ENCODE data around the gene PDE4B.

The PDE4B gene

DNA sequence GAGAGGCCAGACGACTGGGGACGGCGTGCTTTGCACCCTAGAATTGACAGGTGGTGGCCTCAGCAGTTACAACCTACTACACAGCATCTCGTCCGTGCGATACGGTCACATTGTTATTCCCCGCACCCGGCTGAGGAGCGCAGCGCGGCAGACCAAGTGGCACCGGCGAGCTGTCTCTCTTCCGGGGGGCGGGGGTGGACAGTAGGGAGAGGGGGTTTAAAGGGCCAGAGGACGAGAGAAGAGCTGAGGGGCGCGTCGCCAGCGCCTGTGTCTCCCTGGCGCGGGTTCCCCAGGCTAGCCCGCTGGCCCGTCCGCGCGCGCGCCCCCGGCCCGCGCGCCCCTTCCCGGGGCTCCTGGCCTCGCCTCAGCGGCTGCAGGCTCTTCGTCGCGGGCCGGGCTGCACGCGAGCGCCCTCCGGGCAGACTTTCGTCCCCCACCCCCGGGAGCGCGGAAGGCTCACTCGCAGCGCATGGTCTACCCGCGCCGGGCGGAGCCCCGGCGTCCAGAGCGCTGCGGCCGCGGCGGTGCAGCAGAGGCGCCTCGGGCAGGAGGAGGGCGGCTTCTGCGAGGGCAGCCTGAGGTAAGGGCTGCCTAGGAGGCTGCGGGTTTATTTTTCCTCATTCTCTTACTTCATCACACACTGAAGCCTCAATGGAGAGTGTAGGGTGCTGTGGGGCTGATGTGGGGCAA, at the start of gene PDE4B:
Gene PDE4B (plus strand): TSS at position 227 of the 690 bp plus-strand sequence.
- no peak for DNase-seq

- no peak for DNase-seq
These were observed 48.0 kb upstream of the PDE4B start for GRCh38 chr1:65744731-65745130.

DNA sequence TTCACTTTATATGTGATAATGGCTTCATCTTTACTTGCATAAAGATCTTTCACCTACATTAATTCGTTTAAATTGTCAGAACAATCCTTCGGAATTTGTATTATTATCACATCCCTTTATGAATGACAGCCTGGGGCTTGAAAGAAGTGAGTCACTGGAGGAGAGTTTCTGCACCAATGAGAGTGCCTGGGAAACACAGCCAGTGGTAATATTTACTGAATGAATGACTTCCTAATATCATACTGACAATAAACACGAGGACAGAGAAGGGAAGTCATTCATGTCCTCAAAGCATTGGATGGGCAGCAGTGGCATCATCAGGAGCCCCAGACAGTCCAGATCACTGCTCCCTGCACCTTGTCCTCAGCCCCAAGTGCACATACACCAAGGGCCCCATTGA, 40.7 kb upstream of the PDE4B start:
- DNase-seq = no peak

DNA sequence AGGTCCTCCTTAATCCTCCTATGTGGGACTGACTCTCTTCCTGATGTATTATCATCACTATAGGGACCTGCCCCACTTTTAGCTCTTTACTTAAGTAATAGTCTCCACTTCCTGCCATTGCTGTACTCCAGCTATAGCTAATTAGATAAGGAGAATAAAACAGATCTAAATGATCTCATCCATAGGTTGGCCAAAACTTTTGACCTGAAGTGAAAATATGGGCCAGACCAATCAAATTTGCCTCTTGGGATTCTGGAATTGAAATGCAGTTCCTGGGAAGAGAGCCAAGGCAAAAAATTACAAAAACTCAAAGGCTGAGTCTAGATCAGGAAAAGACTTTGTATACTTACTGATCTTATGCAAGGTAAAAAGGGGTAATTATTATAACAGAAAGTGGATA, 36.1 kb upstream of the PDE4B start:
- no peak for DNase-seq

GRCh38 chr1:65757531-65757930, 35.2 kb upstream of the PDE4B start:
- no peak for DNase-seq

DNA sequence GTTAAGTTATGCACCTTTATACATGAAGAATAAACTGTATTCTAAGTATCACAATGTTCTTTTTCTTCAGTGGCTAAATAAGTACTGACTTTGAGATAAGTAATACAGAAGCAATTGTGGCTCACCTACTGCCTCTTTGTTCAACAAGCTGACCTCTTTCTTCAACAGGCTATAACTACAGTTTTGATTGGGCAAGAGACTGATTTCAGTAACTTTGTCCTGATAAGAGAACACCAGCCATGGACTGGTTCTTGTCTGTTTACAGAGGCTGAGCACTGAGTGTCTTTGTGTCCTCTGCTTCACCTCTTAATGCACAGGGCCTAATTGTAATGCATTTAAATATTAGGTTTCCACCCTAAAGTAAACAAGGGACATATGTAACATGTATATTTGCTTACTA, 34.6 kb upstream of the PDE4B start:
- no peak for DNase-seq

DNA sequence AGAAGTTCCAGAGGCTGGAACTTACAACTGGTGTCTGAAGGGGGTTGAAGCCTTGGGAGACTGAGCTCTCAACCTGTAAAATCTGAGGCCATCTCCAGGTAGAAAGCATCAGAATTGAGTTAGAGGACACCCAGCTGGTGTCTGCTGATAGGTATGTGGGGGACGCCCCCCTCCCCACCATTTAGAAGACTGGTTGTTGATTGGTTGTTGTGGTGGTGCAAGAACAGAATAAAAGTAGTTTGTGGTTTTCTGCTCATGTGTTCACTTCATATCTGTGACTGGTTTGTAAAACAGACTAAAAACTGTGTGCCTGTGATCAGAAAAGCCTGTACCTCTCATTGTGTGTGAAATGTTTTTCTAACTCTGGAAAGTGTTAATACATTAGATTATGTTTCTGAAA, 33.2 kb upstream of the PDE4B start:
- DNase-seq = no peak

DNA sequence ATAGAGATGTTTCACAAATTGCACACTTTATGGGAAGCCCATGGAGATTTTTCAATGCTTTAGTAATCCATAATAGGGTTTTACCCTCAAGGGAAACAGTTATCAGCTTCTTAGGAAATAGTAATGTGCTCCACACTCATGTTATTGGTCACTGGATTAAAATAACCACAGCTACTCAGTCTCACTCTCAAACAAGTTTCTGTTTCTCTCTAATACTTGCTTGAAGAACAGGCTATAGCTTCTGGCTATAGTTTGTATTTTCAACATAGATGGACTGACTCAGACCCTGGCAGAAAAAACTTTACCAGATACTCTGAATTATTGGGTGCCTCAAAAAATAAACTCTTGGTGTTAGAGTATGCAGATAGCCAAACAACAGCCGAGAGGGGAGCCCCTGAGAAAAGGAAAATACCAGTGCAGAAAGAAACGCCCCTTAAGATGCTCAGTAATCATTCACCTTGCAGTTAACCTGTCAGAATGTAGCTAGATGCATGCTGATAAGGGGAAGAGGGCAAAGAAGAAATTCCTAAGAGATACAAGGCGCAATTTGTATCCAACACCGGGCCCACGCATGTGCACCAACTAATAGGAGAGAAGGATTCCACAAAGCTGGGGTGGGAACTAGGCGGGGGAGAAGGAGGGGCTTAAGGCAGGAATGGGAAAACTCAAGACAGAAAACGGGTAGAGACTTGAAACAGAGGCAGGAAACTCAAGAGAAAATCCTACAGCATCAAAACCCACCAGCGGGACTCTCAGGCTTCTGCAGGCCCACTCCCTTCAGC, 30.4 kb upstream of the PDE4B start:
- DNase-seq = no peak

DNA sequence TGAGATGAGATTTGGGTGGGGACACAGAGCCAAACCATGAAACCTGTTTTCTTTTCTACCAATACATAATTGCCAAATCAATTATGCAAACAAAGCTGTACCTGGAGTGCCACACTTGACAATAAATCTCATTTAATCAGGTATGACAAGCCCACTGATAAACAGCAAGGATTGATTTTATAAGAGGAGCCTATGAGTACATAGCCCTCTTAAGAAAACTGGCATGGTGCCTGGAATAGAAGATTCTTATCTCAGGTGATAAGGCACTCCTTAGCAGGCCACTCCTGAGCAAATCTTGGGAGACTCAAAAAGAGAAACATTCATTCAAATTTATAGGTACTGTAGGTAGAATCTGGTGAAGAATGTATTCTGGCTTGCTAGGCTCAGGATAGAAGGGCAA, 28.6 kb upstream of the PDE4B start:
- no peak for DNase-seq

GRCh38 chr1:65765631-65766030, 27.1 kb upstream of the PDE4B start:
- DNase-seq = no peak

GRCh38 chr1:65769636-65770035, 23.1 kb upstream of the PDE4B start:
- DNase-seq = no peak

- DNase-seq = no peak
These were observed 20.1 kb upstream of the PDE4B start for GRCh38 chr1:65772607-65773006.

DNA sequence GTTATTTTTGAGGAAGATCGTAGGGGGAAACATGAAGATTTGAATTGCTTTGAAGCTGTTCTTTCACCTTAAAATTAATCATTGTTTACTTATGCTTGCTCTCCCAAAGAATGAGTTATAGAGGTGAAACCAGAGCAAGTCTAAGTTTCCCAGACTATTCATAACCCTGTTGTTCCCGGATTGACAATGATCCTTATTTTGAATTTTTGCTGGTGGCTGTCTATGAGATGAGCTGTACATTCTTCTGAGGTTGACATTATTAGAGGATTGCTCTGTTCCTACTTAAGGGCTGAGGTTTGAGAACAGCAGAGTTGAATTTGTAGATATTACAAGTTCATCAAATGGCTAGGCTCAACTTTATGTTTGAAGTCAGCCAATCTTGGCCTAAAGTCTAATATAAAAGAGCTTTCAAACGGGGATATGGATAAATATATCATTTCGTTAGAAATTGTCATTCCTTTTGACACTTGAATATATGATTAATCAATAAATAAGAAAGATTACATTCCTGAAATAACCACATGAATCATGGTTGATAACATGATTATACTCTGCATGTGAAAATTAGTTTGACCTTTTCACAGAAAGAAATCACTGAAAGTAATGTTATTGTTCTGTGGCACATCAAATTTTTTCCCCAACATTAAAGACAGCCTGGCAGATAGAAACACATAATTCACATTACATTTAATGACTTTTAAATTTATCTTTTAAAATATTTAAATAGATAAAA, 19.1 kb upstream of the PDE4B start:
- DNase-seq = no peak

GRCh38 chr1:65788762-65789161, 3.9 kb upstream of the PDE4B start:
- DNase-seq = no peak

GRCh38 chr1:65791396-65791795, 1.3 kb upstream of the PDE4B start:
- DNase-seq = no peak

DNA sequence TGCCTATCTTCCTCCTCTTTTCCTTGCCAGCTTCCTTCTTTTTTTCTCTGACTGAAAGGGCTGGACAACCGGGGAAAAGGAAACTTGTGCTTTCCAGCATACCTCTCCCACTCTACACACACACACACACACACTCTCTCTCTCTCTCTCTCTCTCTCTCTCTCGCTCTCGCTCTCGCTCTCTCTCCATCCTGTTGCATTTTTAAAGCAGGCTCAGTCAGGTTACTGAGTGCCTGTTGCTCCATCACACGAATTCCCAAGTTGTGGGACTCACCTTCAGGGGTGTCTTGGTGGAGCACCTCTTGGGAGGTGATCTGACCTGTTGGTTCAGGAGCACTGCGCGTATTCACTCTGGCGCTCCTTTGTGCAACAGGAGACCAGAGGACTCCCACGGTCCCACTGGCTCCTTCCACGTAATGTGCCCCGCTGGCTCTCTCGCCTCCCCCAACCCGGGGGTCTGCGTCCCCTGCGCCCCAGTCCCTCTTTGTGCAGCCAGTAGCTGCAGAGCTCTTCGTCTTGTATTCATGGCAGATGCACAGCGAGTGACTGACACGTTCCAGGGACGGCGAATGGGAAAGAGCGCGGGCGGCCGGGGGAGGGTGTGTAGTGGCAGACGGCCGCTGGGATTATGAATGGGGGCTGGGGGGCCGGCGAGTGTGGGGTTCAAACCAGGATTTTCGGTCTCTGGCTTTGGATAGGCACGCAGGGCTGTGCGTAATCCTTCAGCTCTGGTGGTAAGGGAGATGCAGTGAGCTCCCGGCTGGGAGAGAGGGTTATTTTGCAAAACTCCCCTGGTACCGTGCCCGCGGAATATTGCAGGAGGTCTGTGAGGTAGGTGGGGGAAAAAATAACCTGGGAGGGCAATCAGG, 660 bp upstream of the PDE4B start:
- DNase-seq = no peak

GRCh38 chr1:65793359-65793732, 651 bp downstream of the PDE4B start:
- DNase-seq = no peak

DNA sequence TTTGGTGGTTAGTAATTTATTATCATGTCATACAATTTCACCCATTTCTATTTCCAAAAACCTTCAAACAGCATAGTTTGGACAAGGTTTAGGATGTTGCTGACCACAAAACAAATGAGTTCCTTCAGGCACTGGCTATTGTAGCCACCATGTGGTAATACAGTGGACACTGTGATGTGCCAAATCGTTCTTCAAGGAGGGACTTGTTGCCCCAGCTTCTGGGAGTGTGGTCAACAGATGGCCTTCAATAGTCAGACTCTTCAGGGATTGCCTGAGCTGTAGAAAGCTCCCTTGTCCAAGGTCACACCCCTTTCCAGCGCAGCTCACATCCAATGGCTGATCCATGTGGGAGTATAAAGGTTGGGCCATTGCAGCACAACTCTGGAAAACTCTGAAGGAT, 2.6 kb downstream of the PDE4B start:
- no peak for DNase-seq

DNA sequence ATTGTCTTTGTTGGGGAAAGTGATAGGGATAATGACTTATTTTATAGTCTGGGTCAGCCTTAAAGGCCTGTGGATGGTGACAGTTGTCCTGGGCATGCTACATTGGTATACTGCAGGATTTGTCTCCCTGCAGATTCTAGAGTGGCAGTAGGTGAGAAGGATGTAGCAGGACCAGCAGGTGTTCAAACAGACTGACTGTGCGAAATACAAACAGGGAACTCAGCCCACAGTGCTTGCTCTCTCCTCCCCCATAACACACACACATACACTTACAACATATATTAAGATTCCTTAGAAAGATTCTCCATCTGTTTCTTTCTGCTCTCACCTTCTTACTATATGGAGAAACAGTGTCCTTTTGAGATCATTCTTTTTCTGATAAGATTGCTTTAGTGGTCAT, 6.9 kb downstream of the PDE4B start:
- DNase-seq = no peak

GRCh38 chr1:65804584-65804983, 11.9 kb downstream of the PDE4B start:
- no peak for DNase-seq

DNA sequence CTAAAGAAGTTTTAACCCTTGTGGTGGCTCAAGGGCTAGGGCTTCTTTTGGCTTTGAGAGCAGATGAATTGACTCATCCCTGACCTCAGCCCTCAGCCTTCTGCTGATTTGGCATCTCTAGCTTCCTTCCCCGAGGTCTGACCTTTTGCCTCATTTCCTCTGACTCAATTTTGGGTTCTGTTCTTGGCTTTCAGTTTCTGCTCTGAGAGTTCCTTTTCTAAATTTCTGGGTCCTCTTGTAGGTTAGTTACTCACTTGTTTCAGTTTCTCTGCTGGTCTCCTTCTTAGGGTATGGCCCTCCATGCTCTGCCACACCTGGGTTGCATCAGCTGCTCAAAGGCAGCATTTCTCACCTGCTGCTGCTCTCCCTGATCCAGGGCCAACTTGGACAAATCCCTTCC, 19.4 kb downstream of the PDE4B start:
- DNase-seq = no peak

DNA sequence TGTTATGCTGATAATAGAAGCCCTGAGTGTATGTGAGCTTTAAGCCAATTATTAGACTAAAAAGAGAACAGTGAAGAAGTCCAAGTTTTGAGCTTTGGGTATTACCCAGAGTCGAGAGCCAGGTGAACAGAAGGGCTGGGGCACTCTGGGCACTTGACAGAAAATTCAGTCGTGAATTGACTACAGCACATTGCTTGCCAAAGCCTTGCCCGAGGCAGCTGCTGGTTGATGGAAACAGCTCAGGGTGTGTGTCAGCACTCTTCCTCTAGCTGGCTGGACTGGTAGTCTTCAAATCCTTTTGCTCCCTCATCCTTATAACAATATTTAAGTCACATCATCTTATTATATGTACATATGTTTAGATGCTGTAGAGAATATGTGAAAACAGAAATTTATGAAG, 21.3 kb downstream of the PDE4B start:
- no peak for DNase-seq

DNA sequence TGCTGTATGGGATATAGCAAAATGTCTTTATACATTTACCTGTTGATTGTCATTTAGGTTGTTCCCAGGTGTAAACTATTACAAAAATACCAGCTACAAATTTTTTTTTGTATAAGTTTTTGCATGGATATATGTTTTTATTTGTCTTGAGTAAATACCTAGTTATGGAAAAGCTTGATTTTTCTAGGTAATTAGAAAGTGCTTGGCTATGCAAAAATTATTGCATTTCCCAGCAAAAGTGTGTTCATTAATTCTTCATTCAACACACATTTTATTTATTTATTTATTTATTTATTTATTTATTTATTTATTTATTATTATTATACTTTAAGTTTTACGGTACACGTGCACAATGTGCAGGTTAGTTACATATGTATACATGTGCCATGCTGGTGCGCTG, 22.1 kb downstream of the PDE4B start:
- no peak for DNase-seq

Data from activated T-cell treated with anti-CD3 and anti-CD28 coated beads, Interleukin-2, amount 50 U/mL, for 1 hour (primary cell).